Psoas muscle (tissue), 8 donors: ENCODE measurements around the gene ACSL3. TPM values are rescaled to one million over a fixed set of nuclear protein-coding genes. Genes with fewer than 3 reads are reported as not detected.

ENCODE experiments used
- ATAC-seq, 4 donors: fragments of 200-7000 bp; cut with Tn5 transposase; one replicate each; pipeline ENCODE4 v1.9.1; 2020; ENCODE audit warnings: moderate library complexity in 3 of 4, mild to moderate bottlenecking in 2 of 4
- DNase-seq, 2 donors: peaks; one replicate each; pipeline ENCODE4 v3.0.0-alpha.2; 2020
- H3K27ac ChIP-seq: fragments of 200-600 bp; one replicate; pipeline ENCODE4 v1.8.0; 2022
- H3K27me3 ChIP-seq, 3 donors: fragments of 200-600 bp in 1 of 3; one replicate each; pipeline versions ENCODE4 v1.6.1 to v1.8.0; 2013 to 2022; ENCODE audit warnings: low read length in 2 of 3, mild to moderate bottlenecking in 2 of 3, moderate library complexity in 1 of 3; ENCODE audit not compliant: insufficient read depth in 3 of 3
- H3K36me3 ChIP-seq, 2 donors: fragments of 200-600 bp in 1 of 2; one replicate each; pipeline versions ENCODE4 v1.6.1 to v1.8.0; 2013 to 2022; ENCODE audit warnings: low read depth in 1 of 2, mild to moderate bottlenecking in 1 of 2, moderate library complexity in 1 of 2; ENCODE audit not compliant: insufficient read depth in 1 of 2
- H3K4me1 ChIP-seq: fragments of 200-600 bp; one replicate; pipeline ENCODE4 v1.8.0; 2022
- H3K4me3 ChIP-seq: fragments of 200-600 bp; one replicate; pipeline ENCODE4 v1.8.0; 2022; ENCODE audit warnings: mild to moderate bottlenecking
- H3K9me3 ChIP-seq: fragments of 200-600 bp; one replicate; pipeline ENCODE4 v1.8.0; 2022
- WGBS, 3 donors: extraction: QIAGEN DNeasy Blood & Tissue Kit; methylation state at CpG; one replicate each; pipeline versions ENCODE4 v1.1.6 to v1.1.7; 2013; 5-methylcytosine and 5-hydroxymethylcytosine counted together
- intact Hi-C, 2 donors: fragments of 100-400 bp; cut with DNase I; formaldehyde crosslinking; loops; one replicate each; pipeline versions ENCODE4 v1.11.0 to v1.14.2; 2022
- polyA plus RNA-seq, 3 donors: library from polyadenylated mRNA; stranded (reverse); fragments of 200-250 nt; gene quantifications; one replicate each; pipeline ENCODE4 v1.2.3, GENCODE V29; 2013
- total RNA-seq, 4 donors: library from RNA; stranded (reverse); fragmentation: NEBNext Ultra II Directional in 2 of 4; extraction: Animal tissue kit (Norgen Biotek cat#: 25700) in 2 of 4; gene quantifications; one replicate each; pipeline versions ENCODE4 v1.2.1 to v1.2.4, GENCODE V29; 2021 to 2023
- TF ChIP-seq, protein P1 (sequence below): fragments of 200-600 bp; IDR thresholded peaks from one replicate; pipeline ENCODE4 v1.8.0; 2022; ENCODE audit warnings: antibody characterized with exemption
- donor health status: healthy with polysubstance abuse.
- donor health status: DM: no; HTN: no; CAD: no; lungs with moderate emphysema.
- donor health status: Bipolar disorder and iron deficiency.
- donor health status: healthy.
- donor health status: DM: yes; HTN: yes; CAD: no.
- donor health status: DM: no; HTN: no; CAD: no.
- donor health status: DM: no; HTN: no; CAD: no.
- donor health status: DM: yes; HTN: yes; CAD: no.

ACSL3 gene
- total and polyA plus RNA-seq, 7 donors: 13.5 to 136 (median 27.5) TPM

DNA sequence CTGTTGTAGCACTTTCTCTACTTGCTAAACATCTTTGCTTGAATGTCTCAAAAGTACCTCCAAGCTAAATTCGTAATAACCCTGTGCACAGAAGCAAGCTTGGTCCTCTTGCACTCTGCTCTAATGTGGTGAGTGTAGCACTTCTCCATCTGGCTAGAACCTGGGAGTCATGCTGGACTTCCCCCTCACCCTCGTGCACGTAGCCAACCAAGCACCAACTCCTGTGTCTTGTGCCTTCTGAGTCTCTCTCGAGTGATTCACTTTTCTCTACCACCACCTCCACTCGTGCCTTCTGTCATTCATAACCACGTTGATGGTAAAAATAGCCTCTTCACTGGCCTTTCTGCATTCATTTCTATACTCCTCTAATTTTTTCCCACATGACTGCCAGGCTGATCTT lies 99.3 kb downstream of the ACSL3 start:
- Histone ChIP-seq H3K36me3 (no peaks in the 10 kb centered on the region), H3K27ac (no peak overlapping the region), H3K27me3 (no peaks in the 10 kb centered on the region), H3K4me3 (no peak overlapping the region), H3K9me3 (peaks cover 6% of the 10 kb centered on the region), H3K4me1 (no peaks in the 10 kb centered on the region)
- DNase-seq: no peak
- TF ChIP-seq, protein P1, sequence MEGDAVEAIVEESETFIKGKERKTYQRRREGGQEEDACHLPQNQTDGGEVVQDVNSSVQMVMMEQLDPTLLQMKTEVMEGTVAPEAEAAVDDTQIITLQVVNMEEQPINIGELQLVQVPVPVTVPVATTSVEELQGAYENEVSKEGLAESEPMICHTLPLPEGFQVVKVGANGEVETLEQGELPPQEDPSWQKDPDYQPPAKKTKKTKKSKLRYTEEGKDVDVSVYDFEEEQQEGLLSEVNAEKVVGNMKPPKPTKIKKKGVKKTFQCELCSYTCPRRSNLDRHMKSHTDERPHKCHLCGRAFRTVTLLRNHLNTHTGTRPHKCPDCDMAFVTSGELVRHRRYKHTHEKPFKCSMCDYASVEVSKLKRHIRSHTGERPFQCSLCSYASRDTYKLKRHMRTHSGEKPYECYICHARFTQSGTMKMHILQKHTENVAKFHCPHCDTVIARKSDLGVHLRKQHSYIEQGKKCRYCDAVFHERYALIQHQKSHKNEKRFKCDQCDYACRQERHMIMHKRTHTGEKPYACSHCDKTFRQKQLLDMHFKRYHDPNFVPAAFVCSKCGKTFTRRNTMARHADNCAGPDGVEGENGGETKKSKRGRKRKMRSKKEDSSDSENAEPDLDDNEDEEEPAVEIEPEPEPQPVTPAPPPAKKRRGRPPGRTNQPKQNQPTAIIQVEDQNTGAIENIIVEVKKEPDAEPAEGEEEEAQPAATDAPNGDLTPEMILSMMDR: no peak
- WGBS, 3 donors: 69 to 80% (median 69%) methylated on average over 6 of the region's 6 CpGs
- no peak for ATAC-seq
- intact Hi-C loops: no loop called here

DNA sequence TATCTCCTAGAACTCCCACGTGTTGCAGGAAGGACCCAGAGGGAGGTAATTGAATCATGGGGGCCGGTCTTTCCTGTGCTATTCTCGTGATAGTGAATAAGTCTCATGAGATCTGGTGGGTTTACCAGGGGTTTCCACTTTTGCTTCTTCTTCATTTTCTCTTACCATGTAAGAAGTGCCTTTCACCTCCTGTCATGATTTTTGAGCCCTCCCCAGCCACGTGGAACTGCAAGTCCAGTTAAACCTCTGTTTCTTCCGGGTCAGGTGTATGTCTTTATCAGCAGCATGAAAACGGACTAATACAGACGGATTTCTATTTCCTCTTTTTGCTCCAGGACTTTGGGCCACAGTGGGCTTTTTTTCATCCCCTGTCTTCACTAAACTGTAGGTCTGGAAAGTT lies 102.8 kb downstream of the ACSL3 start:
- intact Hi-C loops: no loop called here
- DNase-seq: no peak
- 76 to 85% (median 80%) methylated on average over 7 of the region's 7 CpGs for WGBS, 3 donors
- TF ChIP-seq, protein P1: no peak
- Histone ChIP-seq H3K27me3 (no peaks in the 10 kb centered on the region), H3K36me3 (no peaks in the 10 kb centered on the region), H3K4me1 (no peaks in the 10 kb centered on the region), H3K27ac (no peak overlapping the region), H3K4me3 (no peak overlapping the region), H3K9me3 (no peaks in the 10 kb centered on the region)
- ATAC-seq: no peak

DNA sequence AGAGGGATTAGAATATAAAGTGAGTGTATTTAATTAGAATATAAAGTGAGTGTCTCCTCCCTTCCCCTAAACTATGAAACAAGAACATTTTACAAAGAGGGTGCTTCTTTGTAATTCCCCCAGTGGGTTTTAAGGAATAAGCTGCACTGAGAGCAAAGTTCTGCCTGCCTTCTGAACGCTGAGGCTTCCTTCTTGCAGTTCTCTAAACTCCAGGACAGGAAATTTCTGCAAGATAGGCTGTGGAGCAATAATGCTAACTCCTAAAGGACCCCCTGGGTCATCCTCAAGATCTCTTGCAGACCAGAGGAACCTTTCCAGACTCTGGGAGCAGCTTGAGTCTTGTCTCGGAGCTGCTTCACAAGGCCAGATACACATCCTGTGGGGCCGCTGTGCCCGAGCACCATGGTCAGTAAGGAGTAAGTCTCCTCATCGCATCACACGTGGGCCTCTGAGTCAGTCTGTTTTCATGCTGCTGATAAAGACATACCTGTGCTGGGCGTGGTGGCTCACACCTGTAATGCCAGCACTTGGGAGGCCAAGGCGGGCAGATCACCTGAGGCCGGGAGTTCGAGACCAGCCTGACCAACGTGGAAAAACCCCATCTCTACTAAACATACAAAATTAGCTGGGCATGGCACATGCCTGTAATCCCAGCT lies 103.7 kb downstream of the ACSL3 start:
- TF ChIP-seq, protein P1: no peak

DNA sequence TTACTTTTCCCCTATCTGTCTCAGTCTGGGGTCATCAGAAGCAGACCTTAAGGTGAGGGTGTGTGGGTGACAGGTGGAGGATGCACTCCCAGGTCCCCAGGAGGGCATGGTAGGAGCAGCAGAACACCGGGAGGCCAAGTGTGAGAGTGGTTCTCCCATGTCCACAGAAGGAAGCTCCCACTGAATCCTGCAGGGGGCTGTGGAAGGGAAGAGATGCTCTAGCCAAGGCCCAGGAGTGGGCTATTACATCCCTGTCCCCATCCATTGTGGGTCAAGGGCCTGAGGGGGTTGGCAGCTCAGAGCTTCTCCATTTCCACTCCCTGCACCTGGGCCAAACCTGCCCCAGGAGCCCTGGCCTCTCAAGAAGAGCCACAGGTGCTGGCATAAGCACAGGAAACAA lies 104.7 kb downstream of the ACSL3 start:
- intact Hi-C loops: no loop called here
- Histone ChIP-seq H3K4me3 (no peak overlapping the region), H3K36me3 (no peaks in the 10 kb centered on the region), H3K27ac (no peak overlapping the region), H3K9me3 (no peaks in the 10 kb centered on the region), H3K27me3 (no peaks in the 10 kb centered on the region), H3K4me1 (peaks cover 3% of the 10 kb centered on the region)
- 86 to 93% (median 90%) methylated on average over 1 of the region's 1 CpG for WGBS, 3 donors
- ATAC-seq: no peak
- TF ChIP-seq, protein P1: no peak
- DNase-seq: no peak

More for the DNA sequence above, 103.7 kb downstream of the ACSL3 start:
- 85 to 93% (median 86%) methylated on average over 11 of the region's 11 CpGs for WGBS, 3 donors
- intact Hi-C loops: no loop called here
- Histone ChIP-seq H3K27ac (no peak overlapping the region), H3K36me3 (no peaks in the 10 kb centered on the region), H3K4me3 (no peak overlapping the region), H3K4me1 (peaks cover under 1% of the 10 kb centered on the region), H3K27me3 (no peaks in the 10 kb centered on the region), H3K9me3 (no peaks in the 10 kb centered on the region)
- no peak for DNase-seq
- ATAC-seq: no peak
